ENCODE results near the gene KCNC4. TPM values are rescaled to one million over a fixed set of nuclear protein-coding genes. Genes with fewer than 3 reads are reported as not detected.

KCNC4 gene
- 1 to 10 TPM; 4.6 to 7.3 (median 6.3) TPM for polyA plus RNA-seq (ENCODE audit: insufficient read length in 4 of 4)

GRCh38 chr1:110209715-110210603 lies at the start of gene KCNC4:
KCNC4 (plus strand) TSS chr1:110210314; CDS start chr1:110211500, 1,186 bp downstream.
- no peak for DNase-seq (ENCODE audit: low read depth in 4 of 4, low spot score in 2 of 4)

DNA sequence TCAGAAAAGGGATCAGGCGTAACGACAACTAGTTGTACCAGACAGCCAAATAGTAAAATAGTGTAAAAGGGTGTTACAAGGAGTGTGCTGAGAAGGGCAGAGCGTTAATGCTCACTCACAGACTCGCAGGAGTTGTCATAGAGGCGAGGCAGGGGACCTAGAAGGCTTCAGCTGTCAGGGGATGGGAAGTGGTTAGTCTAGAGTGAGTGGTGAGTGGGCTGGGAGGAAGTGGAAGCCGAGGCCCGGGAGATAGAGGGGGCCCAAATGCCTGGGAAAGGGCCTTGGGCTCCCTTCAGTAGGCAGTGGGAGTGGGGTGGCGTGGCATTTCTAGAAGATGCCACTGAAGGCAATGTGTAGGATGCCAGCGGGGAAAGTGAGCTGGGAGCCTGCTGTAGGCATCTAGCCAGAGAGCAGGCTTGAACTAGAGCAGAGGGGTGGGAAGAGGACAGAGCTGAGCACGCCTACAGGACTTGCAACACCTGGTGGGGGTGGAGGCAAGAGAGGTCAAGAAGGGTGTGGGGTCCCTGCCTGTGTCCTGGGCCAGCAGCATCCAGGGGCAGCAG lies 49.5 kb upstream of the KCNC4 start:
- DNase-seq (ENCODE audit: low read depth in 4 of 4, low spot score in 2 of 4), result no peak

DNA sequence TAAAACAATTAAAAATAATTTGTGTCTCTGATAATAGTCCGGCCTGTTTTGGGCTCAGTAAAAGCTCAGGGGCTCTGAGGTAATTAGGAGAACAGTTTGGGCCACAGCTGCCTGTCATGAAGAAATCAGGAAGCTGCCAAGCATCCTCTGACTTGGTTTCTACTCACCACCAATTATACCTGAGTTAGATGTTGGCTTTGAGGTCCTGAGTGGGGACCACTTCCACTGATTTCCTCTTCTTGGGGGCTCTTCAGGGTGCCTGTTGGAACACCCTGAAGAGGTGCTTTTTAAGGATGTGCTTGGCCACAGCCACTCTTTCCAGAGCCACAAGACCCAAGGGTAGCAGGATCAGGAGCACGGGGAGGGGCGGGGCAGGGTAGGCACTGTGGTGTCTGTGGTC lies 48.9 kb upstream of the KCNC4 start:
- no peak for DNase-seq (ENCODE audit: low read depth in 4 of 4, low spot score in 2 of 4)

DNA sequence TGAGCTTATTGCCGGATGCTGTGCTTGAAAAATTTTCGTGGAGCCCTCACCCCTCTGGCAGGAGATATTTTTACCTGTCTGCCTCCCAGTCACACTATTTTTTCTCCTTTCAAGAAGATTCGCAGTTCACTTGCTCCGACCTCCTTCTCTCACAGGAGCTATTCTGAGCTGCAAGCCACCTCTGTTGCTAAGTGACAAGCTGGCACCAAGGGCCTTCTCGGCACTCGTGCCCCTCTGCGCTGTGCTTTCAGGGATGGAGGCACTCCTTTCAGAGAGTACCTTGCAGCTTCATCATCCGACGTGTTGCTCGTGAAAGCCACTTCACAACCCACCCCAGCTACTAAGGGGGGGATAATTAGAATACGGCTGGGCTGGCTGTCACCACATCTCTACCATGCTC lies 48.3 kb upstream of the KCNC4 start:
- DNase-seq (ENCODE audit: low read depth in 4 of 4, low spot score in 2 of 4), result no peak

GRCh38 chr1:110163591-110163990 lies 46.5 kb upstream of the KCNC4 start:
- no peak for DNase-seq (ENCODE audit: low read depth in 4 of 4, low spot score in 2 of 4)

- no peak for DNase-seq (ENCODE audit: low read depth in 4 of 4, low spot score in 2 of 4)
These were observed 45.3 kb upstream of the KCNC4 start for GRCh38 chr1:110164725-110165350.

DNA sequence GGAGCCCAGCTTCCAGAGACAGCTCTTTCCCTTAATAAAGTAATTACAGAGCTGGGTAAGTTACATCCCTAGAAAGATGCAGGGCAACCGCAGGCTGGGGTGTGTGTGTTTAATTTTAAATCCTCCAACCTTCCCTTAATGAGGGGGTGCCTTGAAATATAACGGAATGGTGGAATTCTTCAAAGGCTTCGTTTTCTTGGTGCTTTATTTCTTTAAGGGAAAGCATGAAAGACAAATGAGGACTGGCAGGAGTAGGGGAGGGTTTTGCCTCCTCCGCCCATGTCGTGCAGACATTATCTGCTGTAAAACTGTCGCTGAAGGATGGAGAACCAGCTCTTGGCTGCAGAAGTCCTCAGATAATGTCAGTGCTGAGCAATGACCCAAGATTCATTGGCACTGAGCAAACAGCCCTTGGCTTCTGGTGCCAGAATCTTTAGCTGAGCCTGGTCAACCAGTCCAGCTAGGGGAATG lies 44.3 kb upstream of the KCNC4 start:
- no peak for DNase-seq (ENCODE audit: low read depth in 4 of 4, low spot score in 2 of 4)

- DNase-seq (ENCODE audit: low read depth in 4 of 4, low spot score in 2 of 4), result no peak
These were observed 43.3 kb upstream of the KCNC4 start for GRCh38 chr1:110166861-110167260.

DNA sequence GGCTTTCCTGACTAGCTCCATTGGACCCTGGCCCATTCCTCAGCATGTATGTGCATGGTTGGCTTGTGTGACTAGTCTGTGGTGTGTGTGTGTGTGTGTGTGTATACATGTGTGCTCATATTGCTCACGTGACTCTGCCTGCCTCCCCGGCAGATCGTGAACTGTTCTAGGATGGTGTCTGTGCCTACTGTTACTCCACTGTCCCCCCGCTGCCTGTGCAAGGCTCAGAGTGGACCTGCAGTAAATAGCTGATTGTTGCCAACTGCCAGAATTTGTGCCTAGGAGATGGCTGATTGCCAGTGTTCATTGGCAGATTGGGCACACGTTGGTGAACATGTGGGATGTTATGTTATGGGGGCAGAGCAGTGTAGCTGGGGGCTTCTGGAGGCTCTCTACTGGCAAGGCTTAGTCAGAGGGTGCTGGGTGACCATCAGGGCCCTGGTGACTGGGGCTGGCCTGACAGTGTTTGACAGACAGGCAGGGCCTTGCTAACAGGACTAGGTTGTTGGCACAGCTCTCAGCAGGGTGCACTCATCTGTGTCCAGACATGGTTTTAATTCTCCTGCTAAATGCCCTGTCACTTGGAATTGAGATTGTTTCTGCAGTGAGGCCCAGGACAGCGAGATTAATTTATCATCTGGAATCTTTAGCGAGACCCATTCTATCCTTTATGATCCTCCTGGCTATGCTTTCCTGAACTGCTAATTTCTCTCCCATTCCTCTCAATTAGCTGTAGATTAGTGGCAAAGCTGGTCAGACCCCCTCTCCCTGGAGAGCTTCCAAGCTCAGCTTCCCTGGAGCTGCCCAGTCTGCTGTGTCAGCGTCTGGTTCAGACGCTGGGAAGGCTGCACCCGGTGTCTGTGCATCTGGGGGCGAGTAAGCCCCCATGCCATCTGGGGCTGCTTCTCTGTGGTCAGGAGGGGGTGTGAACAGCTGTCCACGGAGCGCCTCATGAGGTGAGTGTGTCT lies 39.1 kb upstream of the KCNC4 start:
- DNase-seq (ENCODE audit: low read depth in 4 of 4, low spot score in 2 of 4), result no peak

DNA sequence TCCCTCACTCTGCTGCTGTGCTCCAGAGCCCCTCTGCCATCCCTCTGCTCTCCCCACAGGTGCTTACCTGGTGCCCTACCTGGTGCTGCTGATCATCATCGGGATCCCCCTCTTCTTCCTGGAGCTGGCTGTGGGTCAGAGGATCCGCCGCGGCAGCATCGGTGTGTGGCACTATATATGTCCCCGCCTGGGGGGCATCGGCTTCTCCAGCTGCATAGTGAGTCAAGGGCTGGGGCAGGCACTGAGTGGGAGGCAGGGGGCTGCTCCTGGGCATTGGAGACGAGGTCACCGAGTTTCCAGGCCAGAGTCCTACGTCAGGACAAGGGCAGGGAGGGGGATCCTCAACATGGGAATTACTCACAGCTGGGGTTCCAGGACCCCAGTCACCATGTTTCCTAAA lies 38.1 kb upstream of the KCNC4 start:
- DNase-seq (ENCODE audit: low read depth in 4 of 4, low spot score in 2 of 4), result no peak

- DNase-seq (ENCODE audit: low read depth in 4 of 4, low spot score in 2 of 4), result no peak
These were observed 36.5 kb upstream of the KCNC4 start for GRCh38 chr1:110173466-110174105.

DNA sequence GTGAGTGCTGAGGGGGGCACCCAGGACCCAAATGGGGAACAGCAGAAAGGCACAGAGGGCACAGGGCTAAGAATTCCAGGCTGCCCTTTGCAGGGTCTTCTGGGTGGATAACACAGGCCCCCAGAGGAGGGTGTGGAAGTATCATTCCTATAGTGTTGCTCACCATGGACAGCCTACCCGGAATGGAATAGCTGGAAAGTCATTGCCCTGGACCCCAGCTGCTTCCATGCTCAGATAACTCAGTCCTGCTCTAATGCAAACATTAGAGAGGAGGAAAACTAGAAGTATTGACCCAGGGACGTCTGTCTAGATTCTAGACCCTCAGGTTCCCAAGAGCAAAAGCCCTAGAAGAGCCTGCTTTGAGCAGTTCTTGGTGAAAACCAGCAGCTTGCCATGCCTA lies 35.2 kb upstream of the KCNC4 start:
- DNase-seq (ENCODE audit: low read depth in 4 of 4, low spot score in 2 of 4), result no peak

DNA sequence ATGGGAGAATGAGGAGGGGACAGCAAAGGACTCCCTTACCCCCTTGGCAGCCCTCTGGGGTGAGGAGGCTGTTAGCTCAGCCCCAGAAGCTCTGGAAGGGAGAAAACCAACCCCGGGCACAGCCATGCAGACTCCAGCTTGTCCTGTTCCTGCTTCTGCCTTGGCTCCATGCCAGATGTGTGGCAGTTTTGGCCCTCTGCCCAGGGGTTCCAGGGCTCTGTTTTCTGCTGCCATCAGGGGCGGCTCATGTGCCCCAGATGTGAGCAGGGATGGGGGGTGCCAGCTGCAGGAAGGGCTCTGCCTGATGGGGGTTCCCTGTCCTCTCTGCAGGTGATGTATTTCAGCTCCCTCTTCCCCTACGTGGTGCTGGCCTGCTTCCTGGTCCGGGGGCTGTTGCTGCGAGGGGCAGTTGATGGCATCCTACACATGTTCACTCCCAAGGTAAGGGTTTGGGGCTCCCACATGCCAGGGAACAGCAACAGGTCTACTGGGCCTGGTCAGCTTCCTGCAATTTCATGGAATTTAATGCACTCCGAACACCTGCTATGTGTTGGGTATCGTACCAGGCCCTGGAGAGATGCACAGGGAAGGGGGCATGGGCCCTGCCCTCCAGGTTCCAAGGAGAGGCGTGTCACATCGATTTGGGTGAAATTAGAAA lies 33.7 kb upstream of the KCNC4 start:
- no peak for DNase-seq (ENCODE audit: low read depth in 4 of 4, low spot score in 2 of 4)

- DNase-seq (ENCODE audit: low read depth in 4 of 4, low spot score in 2 of 4), result no peak
These were observed 32.3 kb upstream of the KCNC4 start for GRCh38 chr1:110177775-110178174.

DNA sequence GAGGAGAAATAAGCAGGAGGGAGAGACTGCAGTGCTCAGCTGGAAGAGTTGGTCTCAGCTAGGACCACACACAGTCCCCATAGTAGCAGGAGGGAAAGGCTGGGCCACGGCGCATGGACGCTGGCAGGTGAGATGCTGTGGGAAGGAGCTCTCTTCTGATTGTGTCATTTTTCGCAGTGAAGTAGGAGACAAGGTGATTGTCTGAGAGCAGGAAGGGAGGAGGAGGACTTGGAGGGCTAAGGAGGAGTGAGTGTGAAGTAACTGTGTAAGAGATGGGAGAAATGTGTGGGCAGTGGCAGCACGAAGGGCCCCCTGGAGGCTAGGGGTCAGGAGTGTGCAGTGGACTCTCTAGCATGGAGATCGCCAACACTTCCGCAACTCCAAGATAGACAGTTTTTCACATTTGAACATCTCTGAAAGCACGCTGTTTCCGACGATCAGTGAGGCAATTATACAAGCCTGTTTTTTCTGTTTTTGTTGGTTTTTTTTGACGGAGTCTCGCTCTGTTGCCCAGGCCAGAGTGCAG lies 26.4 kb upstream of the KCNC4 start:
- no peak for DNase-seq (ENCODE audit: low read depth in 4 of 4, low spot score in 2 of 4)

DNA sequence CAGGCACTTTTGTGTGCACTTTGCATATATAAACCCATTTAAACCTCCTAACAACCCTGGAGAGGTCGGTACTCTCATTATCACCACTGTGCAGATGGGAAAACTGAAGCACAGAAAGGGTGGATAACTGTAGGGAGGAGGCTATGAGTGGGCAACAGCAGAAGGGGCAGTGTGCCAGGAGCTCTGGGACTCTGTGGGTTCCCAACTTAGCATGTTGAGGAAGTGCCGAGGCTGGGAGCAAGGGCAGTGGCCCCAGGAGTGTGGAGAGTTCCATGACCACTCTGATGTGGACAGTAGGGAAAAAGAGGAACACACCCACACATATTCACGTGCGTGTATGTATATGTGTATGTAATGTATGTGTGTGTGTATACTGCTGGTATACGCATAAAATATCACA lies 25.7 kb upstream of the KCNC4 start:
- no peak for DNase-seq (ENCODE audit: low read depth in 4 of 4, low spot score in 2 of 4)

- DNase-seq (ENCODE audit: low read depth in 4 of 4, low spot score in 2 of 4), result no peak
These were observed 24.9 kb upstream of the KCNC4 start for GRCh38 chr1:110185181-110185580.

DNA sequence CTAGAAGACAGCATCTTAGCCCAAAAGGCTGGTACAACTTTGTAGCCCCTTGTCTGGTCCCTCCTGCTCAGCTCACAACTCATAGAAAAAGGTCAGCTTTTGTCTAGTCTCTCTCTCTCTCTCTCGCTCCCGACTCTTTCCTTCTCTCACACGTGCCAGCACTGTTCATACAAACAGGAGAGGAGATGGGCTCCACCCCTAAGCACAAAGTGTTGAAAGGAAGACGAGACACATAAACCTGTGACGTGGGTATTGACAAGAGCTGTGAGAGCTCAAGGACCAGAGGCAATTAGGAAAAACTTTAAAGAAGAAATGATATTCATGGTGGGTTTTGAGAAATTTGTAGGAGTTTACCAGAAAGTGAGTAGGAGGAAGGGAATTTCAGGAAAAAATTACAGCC lies 23.6 kb upstream of the KCNC4 start:
- DNase-seq (ENCODE audit: low read depth in 4 of 4, low spot score in 2 of 4), result no peak
